GM21825 (cell line): ENCODE measurements around the gene ZNF679.
"Not testable (repeated sequence)": the region's sequence is repeated elsewhere in the genome, so short reads cannot be mapped to it uniquely, and the experiment has no call there.

Experiments used
- ATAC-seq: cut with Tn5 transposase; IDR thresholded peaks from one replicate; pipeline ENCODE4 v1.9.1; 2021; ENCODE audit warnings: mild to moderate bottlenecking, moderate library complexity; ENCODE audit not compliant: unreplicated experiment

The ZNF679 gene

DNA sequence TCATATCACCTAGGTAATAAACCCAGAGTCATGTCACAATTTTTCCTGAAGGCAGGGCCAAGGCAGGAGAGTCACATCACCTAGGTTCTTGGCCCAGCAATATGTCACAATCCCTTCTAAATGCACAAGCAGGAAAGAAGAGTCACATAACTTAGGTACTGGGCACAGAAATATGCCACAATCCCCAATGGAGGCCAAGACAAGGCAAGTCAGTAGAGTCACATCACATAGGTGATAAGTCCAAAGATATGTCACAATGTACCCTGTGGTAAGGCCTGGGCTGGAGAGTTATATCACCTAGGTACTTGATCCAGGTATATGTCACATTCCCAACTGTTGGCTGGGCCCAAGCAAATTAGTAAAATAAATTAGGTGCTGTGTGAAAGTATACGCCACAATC is at the start of gene ZNF679:
Gene ZNF679, plus strand, starts transcription at position 301 of the 400 bp plus-strand sequence. CDS start 20,644 bp downstream, outside the sequence.
- ATAC-seq, result not testable (repeated sequence)

DNA sequence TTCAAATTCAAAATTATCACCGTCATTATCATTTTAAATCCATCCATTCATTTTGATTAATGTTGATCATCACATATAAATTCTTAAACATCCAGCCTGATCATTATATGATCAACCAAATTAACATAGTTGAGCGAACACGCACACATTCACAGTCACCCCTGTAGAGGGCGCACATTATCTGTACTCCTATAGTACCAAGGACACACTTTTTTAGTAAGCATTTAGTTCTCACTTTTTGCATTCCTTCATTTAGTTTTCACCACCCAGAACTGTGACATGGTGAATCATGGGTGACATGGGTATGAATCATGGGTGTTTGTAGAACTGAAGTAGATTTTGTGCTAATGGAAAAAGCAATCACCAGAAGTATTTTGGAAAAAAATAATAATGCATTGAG is 47.3 kb upstream of the ZNF679 start:
- ATAC-seq, result no peak

- no peak for ATAC-seq
Measured at GRCh38 chr7:64181586-64181985, 46.7 kb upstream of the ZNF679 start.

- no peak for ATAC-seq
Measured at GRCh38 chr7:64182036-64182790, 46.1 kb upstream of the ZNF679 start.

- ATAC-seq, result no peak
Measured at GRCh38 chr7:64183126-64183742, 45.0 kb upstream of the ZNF679 start.

- ATAC-seq, result no peak
Measured at GRCh38 chr7:64183827-64184372, 44.4 kb upstream of the ZNF679 start.

- no peak for ATAC-seq
Measured at GRCh38 chr7:64184376-64184775, 43.9 kb upstream of the ZNF679 start.

- ATAC-seq, result no peak
Measured at GRCh38 chr7:64187408-64187807, 40.9 kb upstream of the ZNF679 start.

DNA sequence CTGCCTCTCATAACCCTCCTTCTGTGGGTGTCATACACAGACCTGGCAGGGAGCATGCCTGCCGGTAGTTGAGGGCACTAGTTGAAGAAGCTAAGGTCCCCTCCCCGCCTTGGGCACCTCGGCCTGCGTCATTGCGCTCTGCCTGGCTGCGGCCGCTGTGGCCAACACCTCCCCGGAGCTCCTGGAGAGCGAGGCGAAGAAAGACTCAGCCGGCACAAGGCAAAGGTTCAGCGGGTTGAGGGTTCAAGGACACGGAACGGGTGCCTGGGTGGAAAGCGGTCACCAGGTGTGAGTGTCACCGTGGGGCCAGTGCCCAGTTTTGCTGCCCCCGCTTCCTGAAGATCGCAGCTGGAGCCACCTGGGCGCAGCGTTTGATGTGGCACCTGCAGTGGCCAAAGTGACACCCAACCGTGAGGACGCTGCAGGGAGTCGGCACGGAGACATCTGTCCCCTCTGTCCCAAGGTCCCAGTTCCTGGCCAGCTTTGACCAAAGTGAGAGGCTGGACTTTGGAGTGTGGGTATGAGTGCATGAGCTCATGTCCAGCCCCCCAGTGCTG is 36.0 kb upstream of the ZNF679 start:
- ATAC-seq, result no peak

- ATAC-seq, result no peak
Measured at GRCh38 chr7:64192775-64193174, 35.5 kb upstream of the ZNF679 start.

GRCh38 chr7:64206903-64207302 is 21.4 kb upstream of the ZNF679 start, which contains the start of gene ZNF735:
Gene ZNF735 (plus strand): TSS chr7:64207203. CDS start chr7:64207203, 0 bp downstream.
- no peak for ATAC-seq

- not testable (repeated sequence) for ATAC-seq
Measured at GRCh38 chr7:64219710-64220298, 8.5 kb upstream of the ZNF679 start.

GRCh38 chr7:64223366-64223765 is 4.9 kb upstream of the ZNF679 start:
- ATAC-seq, result no peak

DNA sequence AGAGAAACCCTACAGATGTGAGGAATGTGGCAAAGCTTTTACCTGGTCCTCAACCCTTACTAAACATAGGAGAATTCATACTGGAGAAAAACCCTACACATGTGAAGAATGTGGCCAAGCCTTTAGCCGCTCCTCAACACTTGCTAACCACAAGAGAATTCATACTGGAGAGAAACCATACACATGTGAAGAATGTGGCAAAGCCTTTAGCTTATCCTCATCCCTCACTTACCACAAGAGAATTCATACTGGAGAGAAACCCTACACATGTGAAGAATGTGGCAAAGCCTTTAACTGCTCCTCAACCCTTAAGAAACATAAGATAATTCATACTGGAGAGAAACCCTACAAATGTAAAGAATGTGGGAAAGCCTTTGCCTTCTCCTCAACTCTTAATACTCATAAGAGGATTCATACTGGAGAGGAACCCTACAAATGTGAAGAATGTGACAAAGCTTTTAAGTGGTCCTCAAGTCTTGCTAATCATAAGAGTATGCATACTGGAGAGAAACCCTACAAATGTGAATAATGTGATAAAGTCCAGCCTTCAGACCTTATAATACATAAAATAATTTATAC is 38.2 kb downstream of the ZNF679 start:
- ATAC-seq, result no peak

GRCh38 chr7:64277630-64278029 is 49.4 kb downstream of the ZNF679 start:
- no peak for ATAC-seq

GRCh38 chr7:64294701-64295420 is 66.6 kb downstream of the ZNF679 start:
- ATAC-seq, result no peak

GRCh38 chr7:64297418-64297817 is 69.1 kb downstream of the ZNF679 start:
- ATAC-seq, result not testable (repeated sequence)

GRCh38 chr7:64300641-64301405 is 72.5 kb downstream of the ZNF679 start:
- ATAC-seq, result no peak

DNA sequence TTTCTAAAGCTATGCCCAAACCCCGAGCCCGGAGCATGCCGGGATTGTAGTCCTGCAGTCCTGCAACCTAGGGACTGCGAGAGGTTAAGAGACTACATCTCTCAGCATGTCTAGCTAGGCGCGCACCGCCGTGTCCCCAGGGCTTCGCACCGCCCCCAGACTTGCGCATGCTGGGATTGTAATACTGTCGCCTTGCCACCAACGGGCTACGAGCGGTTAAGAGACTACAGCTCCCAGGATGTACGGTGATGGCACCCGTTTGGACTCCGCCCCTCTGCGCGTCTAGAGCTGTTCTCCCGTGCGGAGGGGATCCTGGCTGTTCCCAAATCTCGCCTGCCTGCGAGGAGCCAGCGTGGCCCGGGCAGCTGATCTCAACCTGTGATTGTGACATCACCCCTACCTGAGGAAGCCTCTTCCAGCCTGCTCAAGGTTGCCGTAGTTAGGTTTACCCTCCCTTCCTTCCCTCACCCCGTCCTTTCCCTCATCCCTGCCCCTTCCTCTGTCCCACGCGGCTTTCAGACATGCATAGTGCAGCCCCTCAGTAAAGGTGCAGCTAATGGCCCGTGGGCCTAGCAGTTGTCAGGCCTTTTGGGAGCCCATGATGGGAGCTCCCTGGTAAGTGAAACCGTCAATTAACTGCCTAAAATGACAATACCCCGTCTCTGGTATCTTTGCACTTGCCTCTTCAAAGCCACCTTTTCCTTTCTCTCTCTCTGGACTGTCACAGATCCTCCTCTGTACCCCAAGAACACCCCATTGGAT is 79.2 kb downstream of the ZNF679 start:
- ATAC-seq, result peak; percentile 99
